ENCODE measurements around the gene LRP2.

- TF ChIP-seq CTCF (IDR thresholded peaks at IDR 0.05) (no peak), EZH2phosphoT487 (IDR thresholded peaks at IDR 0.05; ENCODE audit: borderline replicate concordance, low read depth) (no peak), POLR2AphosphoS5 (IDR thresholded peaks at IDR 0.05; ENCODE audit: low read depth, low read length) (no peak), MEF2A (IDR thresholded peaks at IDR 0.05; ENCODE audit: borderline replicate concordance, low read depth) (no peak)
Observed at GRCh38 chr2:169164311-169164710, 198.0 kb downstream of the LRP2 start.
